HL-60 (cell line): ENCODE data around the gene CDS2.

ENCODE experiments used
- DNase-seq, 2 experiments: peaks; one replicate each; pipeline ENCODE4 v3.0.0-alpha.2; 2010 to 2020; ENCODE audit warnings: low read depth in 1 of 2, low spot score in 1 of 2
- H3K27ac ChIP-seq: fragments of 250-450 bp; sonication (Bioruptor Pico); replicated peaks from 2 replicates; pipeline ENCODE4 v1.5.1; 2020; ENCODE audit warnings: mild to moderate bottlenecking, moderate library complexity
- H3K27me3 ChIP-seq: fragments of 250-450 bp; sonication (Bioruptor Pico); 2 replicates; pipeline ENCODE4 v1.5.1; 2021; ENCODE audit warnings: mild to moderate bottlenecking, moderate library complexity; ENCODE audit not compliant: insufficient read depth, poor library complexity, severe bottlenecking
- H3K4me3 ChIP-seq: replicated peaks from 2 replicates; pipeline ENCODE4 v1.5.1; 2011; ENCODE audit warnings: mild to moderate bottlenecking, control low read depth, low read length; ENCODE audit not compliant: insufficient read depth
- CTCF ChIP-seq: IDR thresholded peaks from one replicate; pipeline ENCODE4 v1.5.1; 2011; ENCODE audit warnings: low read length, control low read depth, inconsistent platforms; ENCODE audit not compliant: insufficient read depth
- GABPA ChIP-seq: IDR thresholded peaks from 2 replicates; pipeline ENCODE4 v1.6.1; 2012; ENCODE audit warnings: low read depth
- POLR2AphosphoS5 ChIP-seq: IDR thresholded peaks from 2 replicates; pipeline ENCODE4 v1.6.1; 2012; ENCODE audit warnings: low read depth
- REST ChIP-seq: IDR thresholded peaks from 2 replicates; pipeline ENCODE4 v1.6.1; 2012; ENCODE audit warnings: low read depth; ENCODE audit not compliant: insufficient replicate concordance
- SPI1 ChIP-seq: IDR thresholded peaks from 2 replicates; pipeline ENCODE4 v1.6.1; 2012; ENCODE audit warnings: low read depth, mild to moderate bottlenecking, borderline replicate concordance

Gene CDS2

GRCh38 chr20:5091902-5092301 lies 34.9 kb upstream of the CDS2 start:
- TF ChIP-seq REST (no peak), CTCF (no peak), GABPA (no peak), POLR2AphosphoS5 (no peak), SPI1 (no peak)
- Histone ChIP-seq H3K27ac (0 out of 2 replicates have a peak overlapping the region, but pooled peaks have one; percentile 7), H3K4me3 (no peak overlapping the region), H3K27me3 (no peaks in the 10 kb centered on the region)
- no peak for DNase-seq

GRCh38 chr20:5092765-5093339 lies 34.0 kb upstream of the CDS2 start:
- H3K27me3 ChIP-seq, result no peaks in the 10 kb centered on the region
- TF ChIP-seq CTCF, result no peak
- TF ChIP-seq REST, result no peak
- no peak for TF ChIP-seq POLR2AphosphoS5
- no peak for TF ChIP-seq GABPA
- TF ChIP-seq SPI1, result no peak
- no peak for DNase-seq
- H3K27ac ChIP-seq, result no peak overlapping the region
- no peak overlapping the region for H3K4me3 ChIP-seq

GRCh38 chr20:5095454-5095853 lies 31.4 kb upstream of the CDS2 start:
- no peaks in the 10 kb centered on the region for H3K27me3 ChIP-seq
- DNase-seq, result no peak
- H3K27ac ChIP-seq, result no peak overlapping the region
- TF ChIP-seq REST, result no peak
- TF ChIP-seq POLR2AphosphoS5, result peak; percentile 44; the same call in 1 of the 2 replicates
- H3K4me3 ChIP-seq, result no peak overlapping the region
